Measurements from ENCODE around the gene LPAR2.

LPAR2 gene

GRCh38 chr19:19588546-19588945, 39.5 kb downstream of the LPAR2 start:
- H3K4me3 ChIP-seq (ENCODE audit: low read depth in 1 of 2, low read length in 1 of 2), result no peak overlapping the region
- H3K27me3 ChIP-seq, result no peaks in the 10 kb centered on the region
- H3K9me3 ChIP-seq, result no peaks in the 10 kb centered on the region
- TF ChIP-seq, protein P1, sequence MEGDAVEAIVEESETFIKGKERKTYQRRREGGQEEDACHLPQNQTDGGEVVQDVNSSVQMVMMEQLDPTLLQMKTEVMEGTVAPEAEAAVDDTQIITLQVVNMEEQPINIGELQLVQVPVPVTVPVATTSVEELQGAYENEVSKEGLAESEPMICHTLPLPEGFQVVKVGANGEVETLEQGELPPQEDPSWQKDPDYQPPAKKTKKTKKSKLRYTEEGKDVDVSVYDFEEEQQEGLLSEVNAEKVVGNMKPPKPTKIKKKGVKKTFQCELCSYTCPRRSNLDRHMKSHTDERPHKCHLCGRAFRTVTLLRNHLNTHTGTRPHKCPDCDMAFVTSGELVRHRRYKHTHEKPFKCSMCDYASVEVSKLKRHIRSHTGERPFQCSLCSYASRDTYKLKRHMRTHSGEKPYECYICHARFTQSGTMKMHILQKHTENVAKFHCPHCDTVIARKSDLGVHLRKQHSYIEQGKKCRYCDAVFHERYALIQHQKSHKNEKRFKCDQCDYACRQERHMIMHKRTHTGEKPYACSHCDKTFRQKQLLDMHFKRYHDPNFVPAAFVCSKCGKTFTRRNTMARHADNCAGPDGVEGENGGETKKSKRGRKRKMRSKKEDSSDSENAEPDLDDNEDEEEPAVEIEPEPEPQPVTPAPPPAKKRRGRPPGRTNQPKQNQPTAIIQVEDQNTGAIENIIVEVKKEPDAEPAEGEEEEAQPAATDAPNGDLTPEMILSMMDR (IDR thresholded peaks at IDR 0.05), result no peak
- no peaks in the 10 kb centered on the region for H3K4me1 ChIP-seq (ENCODE audit: control insufficient read depth in 1 of 2, insufficient read depth in 1 of 2, low read depth in 1 of 2, low read length in 1 of 2)
- no peak overlapping the region for H3K27ac ChIP-seq
- H3K36me3 ChIP-seq, result no peaks in the 10 kb centered on the region

DNA sequence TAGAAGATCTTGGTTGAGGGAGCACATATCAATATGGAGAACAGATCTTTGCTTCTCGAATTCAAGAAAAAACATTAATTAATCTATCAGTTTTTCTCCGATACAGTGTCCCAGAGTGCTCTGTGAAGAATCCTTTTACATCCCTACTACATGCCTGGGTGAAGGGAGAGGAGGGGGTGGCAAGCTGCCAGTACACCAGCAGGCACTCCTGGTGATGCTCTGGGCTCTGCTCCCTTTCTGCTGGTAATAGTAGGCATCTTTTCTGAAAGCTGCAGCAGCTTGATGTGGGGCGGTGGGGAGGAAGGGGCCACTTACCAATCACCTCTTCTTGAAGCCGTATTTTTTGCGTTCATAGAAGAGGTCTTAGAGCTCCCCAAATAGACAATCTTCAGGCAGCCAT, 40.2 kb downstream of the LPAR2 start:
- no peaks in the 10 kb centered on the region for H3K27me3 ChIP-seq
- H3K9me3 ChIP-seq, result no peaks in the 10 kb centered on the region
- H3K27ac ChIP-seq, result no peak overlapping the region
- no peaks in the 10 kb centered on the region for H3K36me3 ChIP-seq
- no peaks in the 10 kb centered on the region for H3K4me1 ChIP-seq (ENCODE audit: control insufficient read depth in 1 of 2, insufficient read depth in 1 of 2, low read depth in 1 of 2, low read length in 1 of 2)
- no peak overlapping the region for H3K4me3 ChIP-seq (ENCODE audit: low read depth in 1 of 2, low read length in 1 of 2)
- TF ChIP-seq, protein P1 (IDR thresholded peaks at IDR 0.05), result no peak

DNA sequence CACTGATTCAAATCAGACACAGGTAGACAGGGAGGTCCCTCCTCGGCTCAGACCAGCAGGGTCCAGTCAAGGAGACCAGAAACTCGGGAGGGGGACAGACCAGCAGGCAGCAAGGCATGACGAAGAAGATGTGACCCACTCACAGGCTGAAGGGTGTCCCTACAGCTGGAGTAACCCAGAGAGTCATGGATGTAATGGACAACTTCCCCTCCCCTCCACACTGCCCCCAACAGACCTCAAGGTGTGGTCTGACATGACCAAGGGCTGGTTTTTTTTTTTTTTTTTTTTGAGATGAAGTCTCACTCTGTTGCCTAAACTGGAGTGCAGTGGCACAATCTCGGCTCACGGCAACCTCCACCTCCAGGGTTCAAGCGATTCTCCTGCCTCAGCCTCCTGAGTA, 43.7 kb downstream of the LPAR2 start:
- TF ChIP-seq, protein P1 (IDR thresholded peaks at IDR 0.05), result no peak
- Histone ChIP-seq H3K9me3 (no peaks in the 10 kb centered on the region), H3K27me3 (no peaks in the 10 kb centered on the region), H3K4me3 (ENCODE audit: low read depth in 1 of 2, low read length in 1 of 2) (no peak overlapping the region), H3K36me3 (no peaks in the 10 kb centered on the region), H3K4me1 (ENCODE audit: control insufficient read depth in 1 of 2, insufficient read depth in 1 of 2, low read depth in 1 of 2, low read length in 1 of 2) (no peaks in the 10 kb centered on the region), H3K27ac (no peak overlapping the region)

GRCh38 chr19:19582471-19582870, 45.5 kb downstream of the LPAR2 start:
- no peaks in the 10 kb centered on the region for H3K4me1 ChIP-seq (ENCODE audit: control insufficient read depth in 1 of 2, insufficient read depth in 1 of 2, low read depth in 1 of 2, low read length in 1 of 2)
- H3K9me3 ChIP-seq, result no peaks in the 10 kb centered on the region
- no peak overlapping the region for H3K4me3 ChIP-seq (ENCODE audit: low read depth in 1 of 2, low read length in 1 of 2)
- H3K36me3 ChIP-seq, result no peaks in the 10 kb centered on the region
- TF ChIP-seq, protein P1 (IDR thresholded peaks at IDR 0.05), result no peak
- H3K27ac ChIP-seq, result no peak overlapping the region
- H3K27me3 ChIP-seq, result no peaks in the 10 kb centered on the region

- no peaks in the 10 kb centered on the region for H3K36me3 ChIP-seq
- H3K4me1 ChIP-seq (ENCODE audit: control insufficient read depth in 1 of 2, insufficient read depth in 1 of 2, low read depth in 1 of 2, low read length in 1 of 2), result no peaks in the 10 kb centered on the region
- H3K9me3 ChIP-seq, result no peaks in the 10 kb centered on the region
- TF ChIP-seq, protein P1 (IDR thresholded peaks at IDR 0.05), result no peak
- H3K27ac ChIP-seq, result no peak overlapping the region
- no peak overlapping the region for H3K4me3 ChIP-seq (ENCODE audit: low read depth in 1 of 2, low read length in 1 of 2)
- no peaks in the 10 kb centered on the region for H3K27me3 ChIP-seq
These were observed 46.6 kb downstream of the LPAR2 start for GRCh38 chr19:19581391-19581790.

DNA sequence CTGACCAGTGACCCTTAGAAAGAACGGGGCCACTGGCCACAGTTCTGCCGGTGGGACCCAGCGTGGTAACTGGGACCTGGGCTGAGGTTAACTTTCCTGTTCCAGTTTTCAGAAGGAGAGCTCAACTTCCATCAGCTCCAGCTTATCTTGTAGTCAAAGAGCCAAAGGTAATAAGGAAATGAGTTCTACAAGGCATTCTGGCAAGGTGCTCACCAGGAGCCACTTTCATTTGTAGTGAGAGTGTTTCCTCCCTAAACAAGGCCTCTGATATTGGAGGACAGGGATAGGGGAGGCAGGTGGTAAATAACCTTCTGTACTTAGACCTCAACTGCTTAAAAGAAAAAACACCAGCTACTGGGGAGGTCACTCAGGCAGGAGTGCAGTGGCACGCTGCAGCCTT, 47.6 kb downstream of the LPAR2 start:
- no peaks in the 10 kb centered on the region for H3K4me1 ChIP-seq (ENCODE audit: control insufficient read depth in 1 of 2, insufficient read depth in 1 of 2, low read depth in 1 of 2, low read length in 1 of 2)
- H3K27me3 ChIP-seq, result no peaks in the 10 kb centered on the region
- TF ChIP-seq, protein P1 (IDR thresholded peaks at IDR 0.05), result no peak
- H3K4me3 ChIP-seq (ENCODE audit: low read depth in 1 of 2, low read length in 1 of 2), result no peak overlapping the region
- H3K36me3 ChIP-seq, result no peaks in the 10 kb centered on the region
- no peak overlapping the region for H3K27ac ChIP-seq
- H3K9me3 ChIP-seq, result no peaks in the 10 kb centered on the region

Data from neutrophil (primary cell).